Measurements from ENCODE around the gene REPS1.

REPS1 gene

GRCh38 chr6:139019722-139020121 is 31.7 kb upstream of the REPS1 start:
- peaks cover 7% of the 10 kb centered on the region for H3K4me1 ChIP-seq (ENCODE audit: control insufficient read depth, insufficient read depth, low read length)
- H3K36me3 ChIP-seq (ENCODE audit: control insufficient read depth, insufficient read depth, low read length): no peaks in the 10 kb centered on the region
- no peak overlapping the region for H3K4me3 ChIP-seq (ENCODE audit: insufficient read depth, low read depth, low read length)
- H3K27me3 ChIP-seq (ENCODE audit: control insufficient read depth, insufficient read depth, low read length, poor library complexity, severe bottlenecking): no peaks in the 10 kb centered on the region
- no peak overlapping the region for H3K27ac ChIP-seq (ENCODE audit: insufficient read depth, low read depth, low read length, poor library complexity, severe bottlenecking)
- WGBS, 2 experiments: 97 to 98% methylated on average over 2 of the region's 2 CpGs
- H3K9me3 ChIP-seq (ENCODE audit: control insufficient read depth, low read length): no peaks in the 10 kb centered on the region

DNA sequence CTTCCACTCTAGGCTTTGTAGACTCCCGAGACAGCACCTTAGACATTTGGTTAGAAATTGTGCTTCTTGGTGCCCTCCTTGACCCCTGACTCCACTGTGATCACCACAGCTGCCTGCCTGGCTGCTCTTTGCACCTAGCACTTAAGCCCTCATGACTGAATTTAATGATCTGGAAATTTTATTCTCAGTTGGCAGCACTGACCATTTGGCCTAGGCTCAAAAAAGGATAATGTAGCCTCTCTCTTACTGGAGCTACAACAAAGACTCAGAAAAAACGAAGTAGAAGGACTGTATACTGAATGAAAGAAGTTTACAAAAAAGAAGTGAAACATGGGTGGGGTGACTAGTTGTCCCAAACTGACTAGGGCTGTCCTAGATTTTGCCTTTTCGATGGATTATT is 29.2 kb upstream of the REPS1 start:
- peaks cover 7% of the 10 kb centered on the region for H3K4me1 ChIP-seq (ENCODE audit: control insufficient read depth, insufficient read depth, low read length)
- no peaks in the 10 kb centered on the region for H3K27me3 ChIP-seq (ENCODE audit: control insufficient read depth, insufficient read depth, low read length, poor library complexity, severe bottlenecking)
- 86 to 91% methylated on average over 3 of the region's 3 CpGs for WGBS, 2 experiments
- H3K27ac ChIP-seq (ENCODE audit: insufficient read depth, low read depth, low read length, poor library complexity, severe bottlenecking): no peak overlapping the region
- no peaks in the 10 kb centered on the region for H3K36me3 ChIP-seq (ENCODE audit: control insufficient read depth, insufficient read depth, low read length)
- H3K9me3 ChIP-seq (ENCODE audit: control insufficient read depth, low read length): no peaks in the 10 kb centered on the region
- H3K4me3 ChIP-seq (ENCODE audit: insufficient read depth, low read depth, low read length): no peak overlapping the region

DNA sequence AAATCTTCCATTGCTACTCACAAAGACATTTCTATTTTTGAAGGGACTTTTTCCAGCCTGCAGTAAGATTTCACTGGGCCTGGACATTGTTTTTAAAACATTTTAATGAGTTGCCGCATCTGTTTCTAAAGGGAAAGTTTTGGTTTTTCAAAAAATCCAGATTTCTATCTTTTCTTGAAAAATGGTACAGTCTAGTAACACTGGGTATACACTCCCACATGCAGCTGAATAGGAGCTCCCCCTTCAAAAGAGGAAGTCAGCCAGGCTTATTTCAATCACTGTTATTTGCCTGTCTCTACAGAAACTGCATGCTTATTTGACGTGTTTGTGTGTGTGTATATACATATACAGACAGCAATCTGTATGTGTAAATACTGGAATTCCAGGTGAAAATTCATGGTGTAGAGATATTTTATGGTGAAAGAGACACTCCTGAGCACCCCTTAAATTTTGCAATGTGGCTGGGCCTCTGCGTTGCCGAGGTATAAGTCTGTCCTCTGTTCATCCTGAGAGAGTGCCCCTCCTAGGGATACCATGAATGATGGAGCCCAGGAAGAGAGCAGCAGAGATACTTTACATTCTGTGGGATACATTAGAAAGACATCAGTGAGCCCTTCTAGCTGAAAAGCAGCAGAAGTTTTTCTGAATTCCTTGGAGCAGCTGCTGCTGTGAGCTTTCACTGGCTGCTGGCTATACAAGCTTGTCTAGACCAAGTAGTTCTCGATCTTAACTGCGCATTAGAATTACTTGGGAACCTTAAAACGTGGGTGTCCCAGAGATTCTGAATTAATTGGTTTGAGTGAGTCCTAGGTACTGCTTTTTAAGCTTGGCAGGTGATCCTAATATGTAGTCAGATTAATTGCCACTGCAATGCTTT is 28.5 kb upstream of the REPS1 start:
- H3K9me3 ChIP-seq (ENCODE audit: control insufficient read depth, low read length): no peaks in the 10 kb centered on the region
- peaks cover 7% of the 10 kb centered on the region for H3K4me1 ChIP-seq (ENCODE audit: control insufficient read depth, insufficient read depth, low read length)
- no peak overlapping the region for H3K27ac ChIP-seq (ENCODE audit: insufficient read depth, low read depth, low read length, poor library complexity, severe bottlenecking)
- no peaks in the 10 kb centered on the region for H3K36me3 ChIP-seq (ENCODE audit: control insufficient read depth, insufficient read depth, low read length)
- H3K4me3 ChIP-seq (ENCODE audit: insufficient read depth, low read depth, low read length): no peak overlapping the region
- no peaks in the 10 kb centered on the region for H3K27me3 ChIP-seq (ENCODE audit: control insufficient read depth, insufficient read depth, low read length, poor library complexity, severe bottlenecking)
- 75 to 78% methylated on average over 7 of the region's 7 CpGs for WGBS, 2 experiments

DNA sequence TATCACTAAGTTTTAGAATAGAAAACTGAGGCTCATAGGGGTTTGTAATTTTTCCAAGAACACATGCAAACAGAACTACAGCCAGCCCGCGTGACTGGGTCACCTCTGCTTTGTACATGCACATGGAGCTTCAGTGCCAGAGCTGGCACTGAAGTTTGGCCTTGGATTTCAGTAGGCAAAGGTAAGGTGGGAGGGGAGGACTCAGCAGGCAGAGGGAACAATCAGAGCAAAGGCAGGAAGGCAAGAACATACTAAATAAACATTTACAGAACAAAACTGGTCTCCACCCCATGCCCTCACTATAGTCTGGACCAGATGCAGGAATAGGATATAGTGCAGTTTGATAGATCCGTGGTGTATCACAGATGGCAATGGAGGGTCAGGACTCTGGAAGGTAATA is 26.9 kb upstream of the REPS1 start:
- H3K36me3 ChIP-seq (ENCODE audit: control insufficient read depth, insufficient read depth, low read length): no peaks in the 10 kb centered on the region
- WGBS, 2 experiments: 90 to 95% methylated on average over 3 of the region's 3 CpGs
- H3K4me1 ChIP-seq (ENCODE audit: control insufficient read depth, insufficient read depth, low read length): peaks cover 7% of the 10 kb centered on the region
- no peaks in the 10 kb centered on the region for H3K9me3 ChIP-seq (ENCODE audit: control insufficient read depth, low read length)
- H3K4me3 ChIP-seq (ENCODE audit: insufficient read depth, low read depth, low read length): no peak overlapping the region
- no peak overlapping the region for H3K27ac ChIP-seq (ENCODE audit: insufficient read depth, low read depth, low read length, poor library complexity, severe bottlenecking)
- H3K27me3 ChIP-seq (ENCODE audit: control insufficient read depth, insufficient read depth, low read length, poor library complexity, severe bottlenecking): no peaks in the 10 kb centered on the region

DNA sequence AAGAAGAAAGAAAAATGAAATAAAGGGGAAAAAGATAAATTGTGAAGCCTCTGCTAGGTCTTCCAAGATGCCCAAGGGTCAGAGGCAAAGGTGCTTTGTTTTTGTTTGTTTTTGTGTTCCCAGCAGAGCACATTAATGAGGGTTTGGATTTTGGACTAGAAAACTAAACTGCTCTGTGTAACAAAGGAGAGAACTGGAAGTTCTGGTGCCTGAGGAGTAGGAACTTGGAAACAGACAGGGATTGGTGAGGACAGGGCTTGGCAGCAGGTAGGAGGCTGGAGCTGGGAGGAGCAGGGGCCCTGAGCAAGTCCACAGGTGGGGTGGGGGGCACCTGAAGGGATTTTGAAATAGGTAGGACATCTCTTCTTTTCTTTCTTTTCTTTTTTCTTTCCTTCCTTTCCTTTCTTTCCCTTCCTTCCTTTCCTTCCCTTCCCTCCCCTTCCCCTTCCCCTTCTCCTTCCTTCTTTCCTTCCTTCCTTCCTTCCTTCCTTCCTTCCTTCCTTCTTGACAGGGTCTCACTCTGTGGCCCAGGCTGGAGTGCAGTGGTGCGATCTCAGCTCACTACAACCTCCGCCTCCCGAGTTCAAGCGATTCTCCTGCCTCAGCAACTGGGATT is 25.2 kb upstream of the REPS1 start:
- H3K4me3 ChIP-seq (ENCODE audit: insufficient read depth, low read depth, low read length): no peak overlapping the region
- 93 to 94% methylated on average over 4 of the region's 4 CpGs for WGBS, 2 experiments
- H3K9me3 ChIP-seq (ENCODE audit: control insufficient read depth, low read length): no peaks in the 10 kb centered on the region
- no peak overlapping the region for H3K27ac ChIP-seq (ENCODE audit: insufficient read depth, low read depth, low read length, poor library complexity, severe bottlenecking)
- H3K36me3 ChIP-seq (ENCODE audit: control insufficient read depth, insufficient read depth, low read length): no peaks in the 10 kb centered on the region
- H3K27me3 ChIP-seq (ENCODE audit: control insufficient read depth, insufficient read depth, low read length, poor library complexity, severe bottlenecking): no peaks in the 10 kb centered on the region
- peaks cover 7% of the 10 kb centered on the region for H3K4me1 ChIP-seq (ENCODE audit: control insufficient read depth, insufficient read depth, low read length)

DNA sequence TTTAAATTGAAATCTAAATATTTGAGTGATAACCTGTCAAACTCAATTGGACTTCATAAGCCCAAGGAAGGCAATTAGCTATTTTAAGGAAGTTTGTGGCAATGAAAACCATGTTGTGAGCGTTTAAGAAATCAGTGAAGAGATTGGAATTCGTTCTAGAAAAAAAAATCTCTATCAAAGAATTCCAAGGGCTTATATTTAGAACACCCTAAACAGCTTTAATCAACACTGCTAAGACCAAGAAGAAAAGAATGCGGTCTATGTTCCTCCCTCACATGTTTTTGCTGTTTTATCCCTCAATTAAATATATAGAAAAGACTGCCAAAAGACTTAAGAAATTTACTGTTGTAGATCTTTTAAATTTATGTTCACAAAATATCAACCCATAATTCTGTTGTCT is 23.9 kb upstream of the REPS1 start:
- Histone ChIP-seq H3K27me3 (ENCODE audit: control insufficient read depth, insufficient read depth, low read length, poor library complexity, severe bottlenecking) (no peaks in the 10 kb centered on the region), H3K36me3 (ENCODE audit: control insufficient read depth, insufficient read depth, low read length) (no peaks in the 10 kb centered on the region), H3K4me1 (ENCODE audit: control insufficient read depth, insufficient read depth, low read length) (peaks cover 5% of the 10 kb centered on the region), H3K9me3 (ENCODE audit: control insufficient read depth, low read length) (no peaks in the 10 kb centered on the region), H3K4me3 (ENCODE audit: insufficient read depth, low read depth, low read length) (no peak overlapping the region), H3K27ac (ENCODE audit: insufficient read depth, low read depth, low read length, poor library complexity, severe bottlenecking) (no peak overlapping the region)
- WGBS, 2 experiments: 98 to 100% methylated on average over 2 of the region's 3 CpGs

- Histone ChIP-seq H3K27me3 (ENCODE audit: control insufficient read depth, insufficient read depth, low read length, poor library complexity, severe bottlenecking) (no peaks in the 10 kb centered on the region), H3K4me3 (ENCODE audit: insufficient read depth, low read depth, low read length) (no peak overlapping the region)
These were observed 22.6 kb upstream of the REPS1 start for GRCh38 chr6:139010674-139011073.

GRCh38 chr6:139008117-139008516 is 20.1 kb upstream of the REPS1 start:
- H3K9me3 ChIP-seq (ENCODE audit: control insufficient read depth, low read length): no peaks in the 10 kb centered on the region

More at GRCh38 chr6:139010674-139011073, 22.6 kb upstream of the REPS1 start:
- H3K4me1 ChIP-seq (ENCODE audit: control insufficient read depth, insufficient read depth, low read length): no peaks in the 10 kb centered on the region
- H3K27ac ChIP-seq (ENCODE audit: insufficient read depth, low read depth, low read length, poor library complexity, severe bottlenecking): no peak overlapping the region
- no peaks in the 10 kb centered on the region for H3K36me3 ChIP-seq (ENCODE audit: control insufficient read depth, insufficient read depth, low read length)
- no peaks in the 10 kb centered on the region for H3K9me3 ChIP-seq (ENCODE audit: control insufficient read depth, low read length)

DNA sequence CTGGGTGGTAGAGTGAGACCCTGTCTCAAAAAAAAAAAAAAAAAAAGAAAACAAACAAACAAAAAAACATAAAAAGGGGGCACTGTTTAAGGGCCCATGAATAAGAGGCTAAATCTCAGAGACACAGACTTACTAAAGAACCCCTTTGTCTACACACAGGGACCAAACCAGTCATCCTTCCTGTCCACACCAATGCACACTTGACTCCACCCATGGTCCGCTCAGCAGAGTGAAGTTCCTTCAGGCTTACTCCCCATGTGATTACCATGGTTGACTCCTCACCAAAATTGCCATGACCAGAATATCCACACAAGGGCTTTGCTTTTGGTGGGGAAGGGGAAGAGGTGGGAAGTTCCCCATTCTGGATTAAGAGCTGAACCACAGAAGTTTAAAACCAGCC is 19.4 kb upstream of the REPS1 start:
- no peak overlapping the region for H3K27ac ChIP-seq (ENCODE audit: insufficient read depth, low read depth, low read length, poor library complexity, severe bottlenecking)
- H3K27me3 ChIP-seq (ENCODE audit: control insufficient read depth, insufficient read depth, low read length, poor library complexity, severe bottlenecking): no peaks in the 10 kb centered on the region
- no peak overlapping the region for H3K4me3 ChIP-seq (ENCODE audit: insufficient read depth, low read depth, low read length)
- H3K36me3 ChIP-seq (ENCODE audit: control insufficient read depth, insufficient read depth, low read length): no peaks in the 10 kb centered on the region
- no peaks in the 10 kb centered on the region for H3K9me3 ChIP-seq (ENCODE audit: control insufficient read depth, low read length)
- WGBS, 2 experiments: 86 to 100% methylated on average over 1 of the region's 1 CpG
- H3K4me1 ChIP-seq (ENCODE audit: control insufficient read depth, insufficient read depth, low read length): no peaks in the 10 kb centered on the region

More at GRCh38 chr6:139008117-139008516, 20.1 kb upstream of the REPS1 start:
- H3K27ac ChIP-seq (ENCODE audit: insufficient read depth, low read depth, low read length, poor library complexity, severe bottlenecking): no peak overlapping the region
- H3K36me3 ChIP-seq (ENCODE audit: control insufficient read depth, insufficient read depth, low read length): no peaks in the 10 kb centered on the region
- WGBS, 2 experiments: 90 to 91% methylated on average over 9 of the region's 9 CpGs
- no peak overlapping the region for H3K4me3 ChIP-seq (ENCODE audit: insufficient read depth, low read depth, low read length)
- no peaks in the 10 kb centered on the region for H3K4me1 ChIP-seq (ENCODE audit: control insufficient read depth, insufficient read depth, low read length)
- no peaks in the 10 kb centered on the region for H3K27me3 ChIP-seq (ENCODE audit: control insufficient read depth, insufficient read depth, low read length, poor library complexity, severe bottlenecking)

DNA sequence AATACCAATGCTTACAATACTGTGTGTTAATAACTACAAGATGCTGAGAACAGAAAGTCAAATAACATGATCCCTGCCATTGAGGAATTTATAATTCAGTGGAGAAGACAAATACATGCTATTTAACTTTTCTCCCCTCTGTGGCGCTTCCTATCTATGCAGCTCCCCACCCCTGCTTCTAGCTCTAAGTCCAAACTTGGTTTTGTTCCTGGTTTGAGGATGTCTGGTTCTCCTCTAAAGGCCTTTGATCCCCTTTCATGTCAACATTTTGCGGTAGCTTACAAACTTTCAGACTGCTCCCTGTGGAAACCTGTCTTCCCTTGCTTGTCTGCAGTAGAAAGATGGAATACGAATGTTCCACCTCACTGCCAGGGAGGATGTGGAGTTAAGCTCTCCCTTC is 18.4 kb upstream of the REPS1 start:
- no peak overlapping the region for H3K4me3 ChIP-seq (ENCODE audit: insufficient read depth, low read depth, low read length)
- no peaks in the 10 kb centered on the region for H3K36me3 ChIP-seq (ENCODE audit: control insufficient read depth, insufficient read depth, low read length)
- no peak overlapping the region for H3K27ac ChIP-seq (ENCODE audit: insufficient read depth, low read depth, low read length, poor library complexity, severe bottlenecking)
- H3K9me3 ChIP-seq (ENCODE audit: control insufficient read depth, low read length): no peaks in the 10 kb centered on the region
- H3K27me3 ChIP-seq (ENCODE audit: control insufficient read depth, insufficient read depth, low read length, poor library complexity, severe bottlenecking): no peaks in the 10 kb centered on the region
- WGBS, 2 experiments: 85 to 89% methylated on average over 3 of the region's 3 CpGs
- H3K4me1 ChIP-seq (ENCODE audit: control insufficient read depth, insufficient read depth, low read length): no peaks in the 10 kb centered on the region

Data from ectodermal cell (in vitro differentiated cells).